C1 segment of cervical spinal cord (tissue), 14 donors: ENCODE data around the gene INPP1.
A peak's percentile ranks its signal among the peaks of the same experiment; 100 is the strongest.
"Not testable (repeated sequence)": the region's sequence is repeated elsewhere in the genome, so short reads cannot be mapped to it uniquely, and the experiment has no call there.

Source experiments
- DNase-seq, 14 donors: peaks; one replicate each; lab custom pipeline; 2025; lab: John Stamatoyannopoulos, UW

INPP1 gene

GRCh38 chr2:190333928-190334327 is 9.5 kb upstream of the INPP1 start:
- DNase-seq, result no peak

- no peak for DNase-seq
Measured at GRCh38 chr2:190334479-190335224, 8.7 kb upstream of the INPP1 start.

- DNase-seq, result no peak
Measured at GRCh38 chr2:190335225-190335559, 8.2 kb upstream of the INPP1 start.

- DNase-seq, result not testable (repeated sequence)
Measured at GRCh38 chr2:190335584-190335983, 7.8 kb upstream of the INPP1 start.

- DNase-seq, result no peak
Measured at GRCh38 chr2:190336420-190336819, 7.0 kb upstream of the INPP1 start.

- no peak for DNase-seq
Measured at GRCh38 chr2:190338453-190338852, 4.9 kb upstream of the INPP1 start.

GRCh38 chr2:190339394-190339793 is 4.0 kb upstream of the INPP1 start:
- DNase-seq, result no peak

GRCh38 chr2:190340369-190340768 is 3.0 kb upstream of the INPP1 start:
- no peak for DNase-seq

- DNase-seq, result no peak
Measured at GRCh38 chr2:190342611-190343010, 778 bp upstream of the INPP1 start.

GRCh38 chr2:190343089-190343535 is 277 bp upstream of the INPP1 start:
- DNase-seq, result peak in 2 of 14 donors; percentile 59 to 68

GRCh38 chr2:190344276-190344827 is 963 bp downstream of the INPP1 start:
- peak in 6 of 14 donors; percentile 58 to 72 (median 68) for DNase-seq

- DNase-seq, result no peak
Measured at GRCh38 chr2:190350371-190350770, 7.0 kb downstream of the INPP1 start.

GRCh38 chr2:190351955-190352354 is 8.6 kb downstream of the INPP1 start:
- DNase-seq, result no peak

GRCh38 chr2:190352668-190353536 is 9.5 kb downstream of the INPP1 start:
- peak in 6 of 14 donors; percentile 28 to 67 (median 53) for DNase-seq

- DNase-seq, result no peak
Measured at GRCh38 chr2:190353537-190353899, 10.1 kb downstream of the INPP1 start.

GRCh38 chr2:190354003-190354690 is 10.8 kb downstream of the INPP1 start:
- DNase-seq, result no peak

- DNase-seq, result no peak
Measured at GRCh38 chr2:190355968-190356644, 12.7 kb downstream of the INPP1 start.

- DNase-seq, result no peak
Measured at GRCh38 chr2:190357600-190357999, 14.2 kb downstream of the INPP1 start.

GRCh38 chr2:190358655-190359448 is 15.5 kb downstream of the INPP1 start:
- DNase-seq, result not testable (repeated sequence)

- DNase-seq, result no peak
Measured at GRCh38 chr2:190360561-190360960, 17.2 kb downstream of the INPP1 start.

- DNase-seq, result no peak
Measured at GRCh38 chr2:190360965-190361364, 17.6 kb downstream of the INPP1 start.
